ENCODE data around the gene MAMDC2. TPM values are rescaled to one million over a fixed set of nuclear protein-coding genes. Genes with fewer than 3 reads are reported as not detected.

Gene MAMDC2
- polyA plus RNA-seq, 1 experiment: 28.0 TPM

GRCh38 chr9:70060883-70061507 is 17.3 kb downstream of the MAMDC2 start:
- ChIA-PET POLR2A (no interaction called here), CTCF (interaction anchor here (2.6 kb wide), 1 partner anchor 9 kb away, joined by 7 read pairs; no protein-coding TSS in a partner anchor)
- no peak for TF ChIP-seq CTCF (IDR thresholded peaks at IDR 0.05; ENCODE audit: insufficient read depth, low read depth, low read length)
- Histone ChIP-seq H3K36me3 (ENCODE audit: control insufficient read depth, insufficient read depth, low read length) (no peaks in the 10 kb centered on the region; the same call in 1 of the 2 replicates), H3K4me3 (ENCODE audit: low read depth, low read length) (no peak overlapping the region), H3K27me3 (ENCODE audit: control insufficient read depth, insufficient read depth, low read length) (no peaks in the 10 kb centered on the region)
- DNase-seq (ENCODE audit: low read depth): no peak

- Histone ChIP-seq H3K27me3 (ENCODE audit: control insufficient read depth, insufficient read depth, low read length) (no peaks in the 10 kb centered on the region), H3K36me3 (ENCODE audit: control insufficient read depth, insufficient read depth, low read length) (no peaks in the 10 kb centered on the region; the same call in 1 of the 2 replicates), H3K4me3 (ENCODE audit: low read depth, low read length) (no peak overlapping the region)
- CTCF ChIA-PET: interaction anchor here (2.6 kb wide), 1 partner anchor 9 kb away, joined by 7 read pairs; no protein-coding TSS in a partner anchor
- no peak for TF ChIP-seq CTCF (IDR thresholded peaks at IDR 0.05; ENCODE audit: insufficient read depth, low read depth, low read length)
- DNase-seq (ENCODE audit: low read depth): no peak
- POLR2A ChIA-PET: no interaction called here
Measured at GRCh38 chr9:70061776-70062175, 18.1 kb downstream of the MAMDC2 start.

- no peaks in the 10 kb centered on the region; the same call in 1 of the 2 replicates for H3K36me3 ChIP-seq (ENCODE audit: control insufficient read depth, insufficient read depth, low read length)
- DNase-seq (ENCODE audit: low read depth): no peak
- CTCF ChIA-PET: interaction anchor here (0.8 to 1.5 kb wide), 4 partner anchors 8 to 49 kb away, joined by 3 to 4 read pairs (median 3); no protein-coding TSS in a partner anchor
- POLR2A ChIA-PET: no interaction called here
- no peak for TF ChIP-seq CTCF (IDR thresholded peaks at IDR 0.05; ENCODE audit: insufficient read depth, low read depth, low read length)
- no peak overlapping the region for H3K4me3 ChIP-seq (ENCODE audit: low read depth, low read length)
- H3K27me3 ChIP-seq (ENCODE audit: control insufficient read depth, insufficient read depth, low read length): no peaks in the 10 kb centered on the region
Measured at GRCh38 chr9:70064496-70064895, 20.8 kb downstream of the MAMDC2 start.

GRCh38 chr9:70065572-70065971 is 21.9 kb downstream of the MAMDC2 start:
- H3K4me3 ChIP-seq (ENCODE audit: low read depth, low read length): no peak overlapping the region
- no peaks in the 10 kb centered on the region; the same call in 1 of the 2 replicates for H3K36me3 ChIP-seq (ENCODE audit: control insufficient read depth, insufficient read depth, low read length)
- TF ChIP-seq CTCF (IDR thresholded peaks at IDR 0.05; ENCODE audit: insufficient read depth, low read depth, low read length): no peak
- ChIA-PET CTCF (interaction anchor here (1.3 kb wide), 1 partner anchor 45 kb away, joined by 3 read pairs; no protein-coding TSS in a partner anchor), POLR2A (no interaction called here)
- DNase-seq (ENCODE audit: low read depth): no peak
- H3K27me3 ChIP-seq (ENCODE audit: control insufficient read depth, insufficient read depth, low read length): no peaks in the 10 kb centered on the region

GRCh38 chr9:70066418-70066817 is 22.8 kb downstream of the MAMDC2 start:
- Histone ChIP-seq H3K36me3 (ENCODE audit: control insufficient read depth, insufficient read depth, low read length) (no peaks in the 10 kb centered on the region), H3K4me3 (ENCODE audit: low read depth, low read length) (no peak overlapping the region), H3K27me3 (ENCODE audit: control insufficient read depth, insufficient read depth, low read length) (no peaks in the 10 kb centered on the region)
- CTCF ChIA-PET: no interaction called here
- POLR2A ChIA-PET: no interaction called here
- no peak for DNase-seq (ENCODE audit: low read depth)
- no peak for TF ChIP-seq CTCF (IDR thresholded peaks at IDR 0.05; ENCODE audit: insufficient read depth, low read depth, low read length)

Data from BJ (cell line).